ENCODE measurements around the gene RAP1GAP2.

RAP1GAP2 gene

GRCh38 chr17:3026125-3026855 is 230.1 kb downstream of the RAP1GAP2 start:
- TF ChIP-seq CTCF (IDR thresholded peaks at IDR 0.05): no peak

GRCh38 chr17:3026856-3027751 is 230.9 kb downstream of the RAP1GAP2 start:
- no peak for TF ChIP-seq CTCF (IDR thresholded peaks at IDR 0.05)

- TF ChIP-seq CTCF (IDR thresholded peaks at IDR 0.05): no peak
Measured at GRCh38 chr17:3027786-3028532, 231.7 kb downstream of the RAP1GAP2 start.

GRCh38 chr17:3029213-3029913 is 233.1 kb downstream of the RAP1GAP2 start:
- TF ChIP-seq CTCF (IDR thresholded peaks at IDR 0.05): no peak

GRCh38 chr17:3030096-3030495 is 233.9 kb downstream of the RAP1GAP2 start:
- no peak for TF ChIP-seq CTCF (IDR thresholded peaks at IDR 0.05)

- no peak for TF ChIP-seq CTCF (IDR thresholded peaks at IDR 0.05)
Measured at GRCh38 chr17:3032258-3033247, 236.3 kb downstream of the RAP1GAP2 start.

All from LNCAP (cell line).